Peyer's patch (tissue), 4 donors: Measurements from ENCODE around the gene GPR152. TPM values are rescaled to one million over a fixed set of nuclear protein-coding genes. Genes with fewer than 3 reads are reported as not detected.

Experiments used
- DNase-seq, 3 donors: peaks; one replicate each; pipeline ENCODE4 v3.0.0-alpha.2; 2017 to 2019
- H3K27ac ChIP-seq, 4 donors: fragments of 200-600 bp; sonication (generic); one replicate each; pipeline ENCODE4 v1.5.1; 2016 to 2019
- H3K27me3 ChIP-seq, 2 donors: fragments of 200-600 bp; sonication (generic); one replicate each; pipeline ENCODE4 v1.5.1; 2019
- H3K36me3 ChIP-seq, 3 donors: fragments of 200-600 bp; sonication (generic); one replicate each; pipeline ENCODE4 v1.5.1; 2016 to 2019
- H3K4me1 ChIP-seq, 4 donors: fragments of 200-600 bp; sonication (generic); one replicate each; pipeline ENCODE4 v1.5.1; 2016 to 2019
- H3K4me3 ChIP-seq, 4 donors: fragments of 200-600 bp; sonication (generic); 1 replicate in 3 of 4; 2 replicates in 1 of 4; pipeline ENCODE4 v1.5.1; 2016 to 2019; ENCODE audit warnings: mild to moderate bottlenecking in 1 of 4
- H3K9me3 ChIP-seq, 4 donors: fragments of 200-600 bp; sonication (generic); one replicate each; pipeline ENCODE4 v1.5.1; 2016 to 2019; ENCODE audit warnings: mild to moderate bottlenecking in 1 of 4
- CTCF ChIP-seq, 6 experiments: fragments of 450-650 bp in 4 of 6; fragments of 200-600 bp in 2 of 6; sonication (generic) in 1 of 6; IDR thresholded peaks; one replicate each; pipeline ENCODE4 v1.5.1; 2017 to 2019; ENCODE audit warnings: antibody characterized with exemption in 6 of 6, mild to moderate bottlenecking in 3 of 6, moderate library complexity in 1 of 6
- POLR2A ChIP-seq, 2 donors: fragments of 450-650 bp; IDR thresholded peaks; one replicate each; pipeline ENCODE4 v1.5.1; 2017; ENCODE audit warnings: antibody characterized with exemption in 2 of 2, mild to moderate bottlenecking in 2 of 2, moderate library complexity in 2 of 2
- total RNA-seq, 4 donors: library from RNA; depleted of rRNA; stranded (reverse); fragments of >200 nt; gene quantifications; one replicate each; pipeline ENCODE4 v1.1.0, GENCODE V29; 2016

Gene GPR152
- total RNA-seq, 4 donors from 2014 or later = not detected

GRCh38 chr11:67470337-67471002 is 17.9 kb upstream of the GPR152 start:
- Histone ChIP-seq H3K27ac (no peak overlapping the region), H3K36me3 (no peaks in the 10 kb centered on the region), H3K27me3 (no peaks in the 10 kb centered on the region), H3K4me1 (peaks cover 0 to 23% (median 3%) of the 10 kb centered on the region in 4 donors), H3K4me3 (no peak overlapping the region), H3K9me3 (no peaks in the 10 kb centered on the region)
- TF ChIP-seq POLR2A (IDR thresholded peaks at IDR 0.05) (no peak), CTCF (IDR thresholded peaks at IDR 0.05) (no peak)
- DNase-seq = no peak

GRCh38 chr11:67469508-67469811 is 16.9 kb upstream of the GPR152 start:
- Histone ChIP-seq H3K4me3 (peak overlapping the region; percentile 64 to 98 (median 92)), H3K27ac (peak overlapping the region; percentile 82 to 95 (median 88)), H3K9me3 (no peaks in the 10 kb centered on the region), H3K27me3 (no peaks in the 10 kb centered on the region), H3K4me1 (peaks cover 0 to 25% (median 6%) of the 10 kb centered on the region in 4 donors), H3K36me3 (no peaks in the 10 kb centered on the region)
- no peak for DNase-seq
- TF ChIP-seq POLR2A (IDR thresholded peaks at IDR 0.05) (no peak), CTCF (IDR thresholded peaks at IDR 0.05) (no peak)

GRCh38 chr11:67468759-67469507 is 16.4 kb upstream of the GPR152 start, which contains the start of gene TMEM134:
Gene TMEM134, minus strand, starts transcription at chr11:67469251. Its CDS starts 59 bp downstream, at chr11:67469192.
- peaks cover 0 to 30% (median 11%) of the 10 kb centered on the region in 4 donors for H3K4me1 ChIP-seq
- peak within 1 kb of the TSS; percentile 82 to 95 (median 88) for H3K27ac ChIP-seq
- no peaks in the 10 kb centered on the region for H3K9me3 ChIP-seq
- H3K4me3 ChIP-seq = peak within 1 kb of the TSS; percentile 64 to 98 (median 92)
- H3K36me3 ChIP-seq = no peaks in the 10 kb centered on the region
- DNase-seq = peak; percentile 93 to 96 (median 95)
- TF ChIP-seq CTCF (IDR thresholded peaks at IDR 0.05) = peak; percentile 50 to 69 (median 60)
- TF ChIP-seq POLR2A (IDR thresholded peaks at IDR 0.05) = peak; percentile 73 to 78
- no peaks in the 10 kb centered on the region for H3K27me3 ChIP-seq

GRCh38 chr11:67468456-67468758 is 15.9 kb upstream of the GPR152 start:
- Histone ChIP-seq H3K36me3 (no peaks in the 10 kb centered on the region), H3K27ac (peak overlapping the region; percentile 82 to 95 (median 88)), H3K27me3 (no peaks in the 10 kb centered on the region), H3K4me1 (peaks cover 0 to 34% (median 13%) of the 10 kb centered on the region in 4 donors), H3K9me3 (no peaks in the 10 kb centered on the region), H3K4me3 (peak overlapping the region; percentile 64 to 98 (median 92))
- no peak for DNase-seq
- no peak for TF ChIP-seq POLR2A (IDR thresholded peaks at IDR 0.05)
- no peak for TF ChIP-seq CTCF (IDR thresholded peaks at IDR 0.05)

- H3K4me1 ChIP-seq = peaks cover 0 to 34% (median 13%) of the 10 kb centered on the region in 4 donors
- no peaks in the 10 kb centered on the region for H3K9me3 ChIP-seq
- H3K4me3 ChIP-seq = peak overlapping the region; percentile 64 to 98 (median 92)
- peak in 2 of 3 donors; percentile 70 to 74 for DNase-seq
- peak overlapping the region; percentile 82 to 95 (median 88) for H3K27ac ChIP-seq
- H3K36me3 ChIP-seq = no peaks in the 10 kb centered on the region
- H3K27me3 ChIP-seq = no peaks in the 10 kb centered on the region
- TF ChIP-seq POLR2A (IDR thresholded peaks at IDR 0.05) (no peak), CTCF (IDR thresholded peaks at IDR 0.05) (no peak)
Observed at GRCh38 chr11:67468056-67468455, 15.5 kb upstream of the GPR152 start.
